Neuronal stem cell (in vitro differentiated cells): ENCODE measurements around the gene COL15A1.

Experiments
- DNase-seq: peaks from one replicate; pipeline ENCODE4 v3.0.0-alpha.2; 2013; ENCODE audit warnings: low spot score
- H2AFZ ChIP-seq: one replicate; pipeline ENCODE4 v1.6.1; 2013; ENCODE audit warnings: mild to moderate bottlenecking, low read length, inconsistent platforms
- H2AK5ac ChIP-seq: 2 replicates; pipeline ENCODE4 v1.6.1; 2013; ENCODE audit warnings: low read depth, mild to moderate bottlenecking, inconsistent platforms, low read length, moderate library complexity, mixed read lengths
- H2BK120ac ChIP-seq: 2 replicates; pipeline ENCODE4 v1.6.1; 2013; ENCODE audit warnings: low read depth, mild to moderate bottlenecking, inconsistent platforms, low read length, moderate library complexity, mixed read lengths
- H2BK12ac ChIP-seq: one replicate; pipeline ENCODE4 v1.6.1; 2013; ENCODE audit warnings: low read length, inconsistent platforms
- H2BK15ac ChIP-seq: 2 replicates; pipeline ENCODE4 v1.6.1; 2013; ENCODE audit warnings: mild to moderate bottlenecking, low read length, inconsistent platforms, mixed read lengths
- H2BK5ac ChIP-seq: one replicate; pipeline ENCODE4 v1.6.1; 2013; ENCODE audit warnings: inconsistent platforms, mild to moderate bottlenecking, low read length, moderate library complexity
- H3K14ac ChIP-seq: one replicate; pipeline ENCODE4 v1.6.1; 2013; ENCODE audit warnings: low read length, inconsistent platforms
- H3K18ac ChIP-seq: 2 replicates; pipeline ENCODE4 v1.6.1; 2013; ENCODE audit warnings: low read length, inconsistent platforms
- H3K23ac ChIP-seq: 2 replicates; pipeline ENCODE4 v1.6.1; 2013; ENCODE audit warnings: low read depth, mild to moderate bottlenecking, mixed read lengths, low read length, inconsistent platforms; ENCODE audit not compliant: poor library complexity
- H3K27ac ChIP-seq: replicated peaks from 3 replicates; pipeline ENCODE4 v1.5.1; 2013; ENCODE audit warnings: low read length, inconsistent platforms
- H3K27me3 ChIP-seq, 3 experiments: 2 replicates each; pipeline ENCODE4 v1.6.1; 2013; ENCODE audit warnings: low read length in 3 of 3, mild to moderate bottlenecking in 2 of 3, inconsistent platforms in 1 of 3, low read depth in 1 of 3, mixed read lengths in 1 of 3, moderate library complexity in 1 of 3; ENCODE audit not compliant: control insufficient read depth in 3 of 3, insufficient read depth in 3 of 3
- H3K36me3 ChIP-seq, 2 donors: replicated peaks in 1 of 2; 2 replicates each; pipeline ENCODE4 v1.6.1; 2013; ENCODE audit warnings: low read length in 2 of 2; ENCODE audit not compliant: control insufficient read depth in 2 of 2, insufficient read depth in 2 of 2
- H3K4ac ChIP-seq: 2 replicates; pipeline ENCODE4 v1.6.1; 2013; ENCODE audit warnings: inconsistent platforms, mild to moderate bottlenecking, low read length, moderate library complexity
- H3K4me1 ChIP-seq, 2 donors: 1 replicate in 1 of 2; 2 replicates in 1 of 2; pipeline ENCODE4 v1.6.1; 2013; ENCODE audit warnings: low read length in 2 of 2, low read depth in 1 of 2; ENCODE audit not compliant: control insufficient read depth in 2 of 2, insufficient read depth in 1 of 2
- H3K4me2 ChIP-seq: one replicate; pipeline ENCODE4 v1.6.1; 2013; ENCODE audit warnings: mild to moderate bottlenecking, low read length, inconsistent platforms; ENCODE audit not compliant: insufficient read depth, poor library complexity, severe bottlenecking
- H3K4me3 ChIP-seq, 2 donors: 2 replicates each; pipeline ENCODE4 v1.5.1; 2013; ENCODE audit warnings: low read length in 2 of 2, mild to moderate bottlenecking in 2 of 2, inconsistent platforms in 1 of 2, moderate library complexity in 1 of 2
- H3K79me1 ChIP-seq: one replicate; pipeline ENCODE4 v1.6.1; 2013; ENCODE audit warnings: low read depth, mild to moderate bottlenecking, inconsistent platforms, low read length, moderate library complexity
- H3K9ac ChIP-seq: one replicate; pipeline ENCODE4 v1.6.1; 2013; ENCODE audit warnings: mild to moderate bottlenecking, low read depth, low read length, inconsistent platforms; ENCODE audit not compliant: poor library complexity
- H3K9me3 ChIP-seq, 2 donors: replicated peaks in 1 of 2; 2 replicates each; pipeline versions ENCODE3 to v1.6.1; 2013; ENCODE audit warnings: low read length in 2 of 2, mild to moderate bottlenecking in 2 of 2, inconsistent platforms in 1 of 2, low read depth in 1 of 2, mixed read lengths in 1 of 2, moderate library complexity in 1 of 2; ENCODE audit not compliant: control insufficient read depth in 2 of 2, insufficient read depth in 1 of 2
- H4K8ac ChIP-seq: one replicate; pipeline ENCODE4 v1.6.1; 2013; ENCODE audit warnings: low read depth, mild to moderate bottlenecking, inconsistent platforms, low read length, moderate library complexity
- H4K91ac ChIP-seq: one replicate; pipeline ENCODE4 v1.6.1; 2013; ENCODE audit warnings: low read length, low read depth, mild to moderate bottlenecking, inconsistent platforms; ENCODE audit not compliant: poor library complexity
- WGBS, 2 donors: extraction: QIAGEN DNeasy Blood & Tissue Kit; methylation state at CpG; one replicate each; pipeline ENCODE4 v1.1.7; 2013; ENCODE audit warnings: missing lambda C conversion rate in 2 of 2, mixed read lengths in 1 of 2; ENCODE audit not compliant: insufficient read length in 2 of 2, insufficient replicate concordance in 1 of 2; ENCODE audit errors: extremely low coverage in 2 of 2; 5-methylcytosine and 5-hydroxymethylcytosine counted together

Gene COL15A1

GRCh38 chr9:99058964-99059921 lies 115.5 kb downstream of the COL15A1 start:
- no peaks in the 10 kb centered on the region for H3K4me1 ChIP-seq
- H2BK5ac ChIP-seq, result no peak overlapping the region
- no peak overlapping the region for H3K23ac ChIP-seq
- no peak overlapping the region for H2AK5ac ChIP-seq
- no peak overlapping the region for H3K18ac ChIP-seq
- no peak overlapping the region for H2AFZ ChIP-seq
- no peak overlapping the region for H3K4me3 ChIP-seq
- H3K79me1 ChIP-seq, result no peaks in the 10 kb centered on the region
- no peak overlapping the region for H3K14ac ChIP-seq
- H3K9ac ChIP-seq, result no peak overlapping the region
- no peak overlapping the region for H3K4me2 ChIP-seq
- no peak overlapping the region for H3K4ac ChIP-seq
- no peak overlapping the region for H4K8ac ChIP-seq
- H2BK12ac ChIP-seq, result no peak overlapping the region
- H3K27ac ChIP-seq, result no peak overlapping the region
- no peak for DNase-seq
- H3K27me3 ChIP-seq, result peaks cover 0 to 9% (median 0%) of the 10 kb centered on the region in 3 experiments
- no peaks in the 10 kb centered on the region for H3K9me3 ChIP-seq
- H3K36me3 ChIP-seq, result no peaks in the 10 kb centered on the region
- H2BK120ac ChIP-seq, result no peak overlapping the region
- H2BK15ac ChIP-seq, result no peak overlapping the region
- no CpG with 5 or more reads among the region's 8 CpGs for WGBS, 2 donors
- no peak overlapping the region for H4K91ac ChIP-seq

- no peak overlapping the region for H4K91ac ChIP-seq
- no peak overlapping the region for H2BK12ac ChIP-seq
- H2AK5ac ChIP-seq, result no peak overlapping the region
- WGBS, 2 donors, result no CpG with 5 or more reads among the region's 2 CpGs
- no peak overlapping the region for H4K8ac ChIP-seq
- no peak for DNase-seq
- no peak overlapping the region for H3K9ac ChIP-seq
- H2BK120ac ChIP-seq, result no peak overlapping the region
- H3K4me3 ChIP-seq, result no peak overlapping the region
- H3K14ac ChIP-seq, result no peak overlapping the region
- H3K4me2 ChIP-seq, result no peak overlapping the region
- no peak overlapping the region for H2BK15ac ChIP-seq
- no peak overlapping the region for H2BK5ac ChIP-seq
- no peaks in the 10 kb centered on the region for H3K79me1 ChIP-seq
- H3K4me1 ChIP-seq, result no peaks in the 10 kb centered on the region
- no peak overlapping the region for H3K27ac ChIP-seq
- peaks cover 0 to 11% (median 0%) of the 10 kb centered on the region in 3 experiments for H3K27me3 ChIP-seq
- no peaks in the 10 kb centered on the region for H3K9me3 ChIP-seq
- no peak overlapping the region for H3K4ac ChIP-seq
- no peak overlapping the region for H2AFZ ChIP-seq
- H3K36me3 ChIP-seq, result no peaks in the 10 kb centered on the region
- H3K23ac ChIP-seq, result no peak overlapping the region
- H3K18ac ChIP-seq, result no peak overlapping the region
These were observed 116.9 kb downstream of the COL15A1 start for GRCh38 chr9:99060621-99061020.

DNA sequence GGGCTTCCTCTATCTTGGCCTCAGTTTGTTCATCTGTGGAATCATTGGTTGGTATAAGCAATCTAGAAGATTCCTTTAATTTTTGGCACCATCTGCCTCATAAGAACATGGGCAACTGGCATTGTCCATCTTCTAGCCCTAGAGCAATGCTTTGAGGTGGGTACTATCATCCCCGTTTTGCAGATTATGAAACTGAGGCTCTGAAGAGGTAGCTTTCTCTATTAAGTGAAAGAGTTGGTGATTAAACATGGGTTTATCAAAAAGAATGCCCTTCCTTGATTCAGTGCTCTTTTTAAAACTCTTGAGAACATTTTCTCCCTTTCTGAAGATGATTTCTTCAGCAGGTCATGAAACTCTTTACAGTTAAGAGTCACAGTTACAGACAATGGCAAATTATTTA lies 118.8 kb downstream of the COL15A1 start:
- Histone ChIP-seq H3K23ac (no peak overlapping the region), H2AFZ (no peak overlapping the region), H3K36me3 (no peaks in the 10 kb centered on the region), H3K4ac (no peak overlapping the region), H3K4me3 (no peak overlapping the region), H3K27me3 (peaks cover 0 to 14% (median 0%) of the 10 kb centered on the region in 3 experiments), H2AK5ac (no peak overlapping the region), H3K79me1 (no peaks in the 10 kb centered on the region), H3K14ac (no peak overlapping the region), H3K9me3 (no peaks in the 10 kb centered on the region), H2BK120ac (no peak overlapping the region), H2BK5ac (no peak overlapping the region), H3K4me2 (no peak overlapping the region), H3K4me1 (no peaks in the 10 kb centered on the region), H3K27ac (no peak overlapping the region), H4K91ac (no peak overlapping the region), H4K8ac (no peak overlapping the region), H3K9ac (no peak overlapping the region), H2BK15ac (no peak overlapping the region), H3K18ac (no peak overlapping the region), H2BK12ac (no peak overlapping the region)
- DNase-seq, result no peak
- WGBS, 2 donors, result no CpG with 5 or more reads among the region's 1 CpG

GRCh38 chr9:99063522-99063921 lies 119.8 kb downstream of the COL15A1 start:
- H2AFZ ChIP-seq, result no peak overlapping the region
- H3K79me1 ChIP-seq, result no peaks in the 10 kb centered on the region
- no peak for DNase-seq
- no peak overlapping the region for H3K4ac ChIP-seq
- no peak overlapping the region for H4K91ac ChIP-seq
- no peak overlapping the region for H3K27ac ChIP-seq
- H3K9me3 ChIP-seq, result no peaks in the 10 kb centered on the region
- H3K4me3 ChIP-seq, result no peak overlapping the region
- H4K8ac ChIP-seq, result no peak overlapping the region
- H3K4me2 ChIP-seq, result no peak overlapping the region
- H3K18ac ChIP-seq, result no peak overlapping the region
- H2BK120ac ChIP-seq, result no peak overlapping the region
- no peak overlapping the region for H2BK12ac ChIP-seq
- no peaks in the 10 kb centered on the region for H3K36me3 ChIP-seq
- no peak overlapping the region for H3K23ac ChIP-seq
- H3K4me1 ChIP-seq, result no peaks in the 10 kb centered on the region
- no CpG with 5 or more reads among the region's 1 CpG for WGBS, 2 donors
- no peak overlapping the region for H2BK5ac ChIP-seq
- H3K27me3 ChIP-seq, result peaks cover 0 to 9% (median 0%) of the 10 kb centered on the region in 3 experiments
- H3K9ac ChIP-seq, result no peak overlapping the region
- H2AK5ac ChIP-seq, result no peak overlapping the region
- no peak overlapping the region for H2BK15ac ChIP-seq
- no peak overlapping the region for H3K14ac ChIP-seq
